Neural cell (in vitro differentiated cells): ENCODE results near the gene TMEM170B. TPM values are rescaled to one million over a fixed set of nuclear protein-coding genes. Genes with fewer than 3 reads are reported as not detected.

Source experiments
- polyA plus RNA-seq: library from polyadenylated mRNA; depleted of rRNA; stranded (reverse); fragments of >200 nt; gene quantifications from 2 replicates; pipeline ENCODE4 v1.2.3, GENCODE V29; 2014
- small RNA-seq, 3 experiments: library from RNA; depleted of rRNA; stranded (forward); fragments of <200 nt; gene quantifications; one replicate each; pipeline ENCODE3, GENCODE V24; 2012

The TMEM170B gene
- polyA plus RNA-seq, 1 donor from 2014 or later, result 29.1 TPM

Small RNA genes within 50 kb of the gene (small RNA-seq; reads per million reads assigned to genes)
- 0 reads per million in 3 experiments for gene RNU1-64P

Other genes starting within 250 kb of the TMEM170B start
- not detected in 2 replicates for gene ADTRP, start 241.1 kb downstream of the TMEM170B start, polyA plus RNA-seq